HEK293T (cell line): ENCODE data around the gene FTCD.

Experiments
- CTCF ChIA-PET: fragments of 350-600 bp; formaldehyde crosslinking; extraction: SDS; loops from one replicate; lab custom pipeline; 2021; ENCODE audit warnings: antibody characterized with exemption, inconsistent platforms; lab: Yijun Ruan, JAX
- POLR2A ChIA-PET: fragments of 350-600 bp; formaldehyde crosslinking; extraction: SDS; loops from one replicate; lab custom pipeline; 2020; ENCODE audit warnings: antibody characterized with exemption, inconsistent platforms; lab: Yijun Ruan, JAX
- DNase-seq: peaks from one replicate; pipeline ENCODE4 v3.0.0; 2012; ENCODE audit warnings: mixed read lengths; ENCODE audit errors: extremely low spot score
- ARNT ChIP-seq: fragments of 450-650 bp; IDR thresholded peaks from 2 replicates; pipeline ENCODE4 v1.6.1; 2017; ENCODE audit warnings: mild to moderate bottlenecking
- BHLHE40 ChIP-seq: fragments of 450-650 bp; IDR thresholded peaks from 2 replicates; pipeline ENCODE4 v1.6.1; 2016; ENCODE audit warnings: mild to moderate bottlenecking, moderate library complexity, borderline replicate concordance
- CTBP1 ChIP-seq: fragments of 450-650 bp; IDR thresholded peaks from 2 replicates; pipeline ENCODE4 v1.6.1; 2016; ENCODE audit warnings: borderline replicate concordance
- ELF4 ChIP-seq: fragments of 450-650 bp; IDR thresholded peaks from 2 replicates; pipeline ENCODE4 v1.6.1; 2017; ENCODE audit warnings: antibody characterized with exemption
- FOXA1 ChIP-seq: fragments of 450-650 bp; IDR thresholded peaks from 2 replicates; pipeline ENCODE4 v1.6.1; 2016; ENCODE audit warnings: mild to moderate bottlenecking
- FOXK2 ChIP-seq: fragments of 450-650 bp; IDR thresholded peaks from 2 replicates; pipeline ENCODE4 v1.6.1; 2016; ENCODE audit warnings: mild to moderate bottlenecking
- FOXM1 ChIP-seq: fragments of 450-650 bp; IDR thresholded peaks from 2 replicates; pipeline ENCODE4 v1.6.1; 2017; ENCODE audit warnings: mild to moderate bottlenecking, borderline replicate concordance
- HDGF ChIP-seq: fragments of 450-650 bp; IDR thresholded peaks from 2 replicates; pipeline ENCODE4 v1.6.1; 2017; ENCODE audit warnings: antibody characterized with exemption, borderline replicate concordance
- L3MBTL2 ChIP-seq: fragments of 450-650 bp; conservative IDR thresholded peaks from 2 replicates; pipeline ENCODE4 v1.6.1; 2016; ENCODE audit warnings: mild to moderate bottlenecking
- LEF1 ChIP-seq: fragments of 450-650 bp; IDR thresholded peaks from 2 replicates; pipeline ENCODE4 v1.6.1; 2017; ENCODE audit warnings: mild to moderate bottlenecking, borderline replicate concordance
- NFRKB ChIP-seq: fragments of 450-650 bp; IDR thresholded peaks from 2 replicates; pipeline ENCODE4 v1.6.1; 2016; ENCODE audit warnings: mild to moderate bottlenecking, moderate library complexity
- PKNOX1 ChIP-seq: fragments of 450-650 bp; IDR thresholded peaks from 2 replicates; pipeline ENCODE4 v1.6.1; 2016
- SP1 ChIP-seq: fragments of 450-650 bp; IDR thresholded peaks from 2 replicates; pipeline ENCODE4 v1.6.1; 2017
- SUZ12 ChIP-seq: fragments of 450-650 bp; IDR thresholded peaks from 2 replicates; pipeline ENCODE4 v1.6.1; 2016; ENCODE audit warnings: mild to moderate bottlenecking
- TARDBP ChIP-seq: fragments of 450-650 bp; IDR thresholded peaks from 2 replicates; pipeline ENCODE4 v1.6.1; 2016
- ZNF384 ChIP-seq: fragments of 450-650 bp; IDR thresholded peaks from 2 replicates; pipeline ENCODE4 v1.6.1; 2016

FTCD gene

GRCh38 chr21:46157396-46157986, 2.1 kb upstream of the FTCD start:
- POLR2A ChIA-PET: no interaction called here
- no peak for TF ChIP-seq L3MBTL2
- no peak for TF ChIP-seq HDGF
- no peak for TF ChIP-seq SP1
- TF ChIP-seq SUZ12: no peak
- no peak for TF ChIP-seq BHLHE40
- no peak for TF ChIP-seq TARDBP
- TF ChIP-seq FOXM1: no peak
- TF ChIP-seq NFRKB: no peak
- no peak for TF ChIP-seq ARNT
- no peak for TF ChIP-seq FOXK2
- TF ChIP-seq ZNF384: no peak
- no peak for TF ChIP-seq FOXA1
- no peak for TF ChIP-seq PKNOX1
- TF ChIP-seq CTBP1: no peak
- no peak for DNase-seq
- CTCF ChIA-PET: no interaction called here

- ChIA-PET POLR2A (no interaction called here), CTCF (no interaction called here)
- no peak for TF ChIP-seq BHLHE40
- no peak for TF ChIP-seq NFRKB
- TF ChIP-seq ZNF384: no peak
- TF ChIP-seq TARDBP: no peak
- no peak for TF ChIP-seq L3MBTL2
- TF ChIP-seq CTBP1: no peak
- no peak for TF ChIP-seq SUZ12
- no peak for TF ChIP-seq PKNOX1
- TF ChIP-seq ARNT: no peak
- no peak for TF ChIP-seq LEF1
- no peak for TF ChIP-seq FOXM1
- TF ChIP-seq HDGF: no peak
- no peak for TF ChIP-seq SP1
- TF ChIP-seq ELF4: no peak
- DNase-seq: no peak
Observed at GRCh38 chr21:46156678-46157077, 1.3 kb upstream of the FTCD start.

- ChIA-PET CTCF (no interaction called here), POLR2A (no interaction called here)
Observed at GRCh38 chr21:46156378-46156645, 933 bp upstream of the FTCD start.

GRCh38 chr21:46154955-46155513, 345 bp downstream of the FTCD start:
- POLR2A ChIA-PET: no interaction called here
- no peak for DNase-seq
- no peak for TF ChIP-seq LEF1
- no peak for TF ChIP-seq ARNT
- no peak for TF ChIP-seq FOXM1
- TF ChIP-seq BHLHE40: no peak
- TF ChIP-seq TARDBP: no peak
- TF ChIP-seq PKNOX1: no peak
- no peak for TF ChIP-seq HDGF
- no peak for TF ChIP-seq FOXK2
- CTCF ChIA-PET: no interaction called here

More at GRCh38 chr21:46156378-46156645, 933 bp upstream of the FTCD start:
- TF ChIP-seq PKNOX1: no peak
- TF ChIP-seq FOXK2: no peak
- TF ChIP-seq ARNT: no peak
- TF ChIP-seq SP1: no peak
- TF ChIP-seq BHLHE40: no peak
- TF ChIP-seq FOXM1: no peak
- DNase-seq: no peak

- no peak for DNase-seq
- ChIA-PET POLR2A (no interaction called here), CTCF (no interaction called here)
- TF ChIP-seq PKNOX1 (no peak), HDGF (no peak), ARNT (no peak), CTBP1 (no peak), FOXK2 (no peak), L3MBTL2 (no peak), NFRKB (no peak), SUZ12 (no peak), ZNF384 (no peak), LEF1 (no peak), FOXA1 (no peak), ELF4 (no peak), BHLHE40 (no peak), TARDBP (no peak), FOXM1 (no peak), SP1 (no peak)
Observed at GRCh38 chr21:46154155-46154954, 1.0 kb downstream of the FTCD start.
